GM12801 (cell line): Measurements from ENCODE around the gene MEPCE.

Experiments used
- CTCF ChIP-seq: IDR thresholded peaks from one replicate; pipeline ENCODE4 v1.5.1; 2011; ENCODE audit warnings: control low read depth; ENCODE audit not compliant: insufficient read length; ENCODE audit errors: extremely low read depth

Gene MEPCE

GRCh38 chr7:100476903-100477870, 47.6 kb downstream of the MEPCE start:
- TF ChIP-seq CTCF, result no peak

- TF ChIP-seq CTCF, result no peak
These were observed 48.2 kb downstream of the MEPCE start for GRCh38 chr7:100477871-100478267.

- TF ChIP-seq CTCF, result no peak
These were observed 49.5 kb downstream of the MEPCE start, which contains the start of gene TSC22D4 for GRCh38 chr7:100478958-100479660. TSC22D4 (minus strand) TSS chr7:100479214; CDS start chr7:100478038, 1,176 bp downstream.

GRCh38 chr7:100481466-100481865, 51.8 kb downstream of the MEPCE start:
- TF ChIP-seq CTCF, result no peak

- TF ChIP-seq CTCF, result no peak
These were observed 53.1 kb downstream of the MEPCE start for GRCh38 chr7:100482728-100483089.

- TF ChIP-seq CTCF, result no peak
These were observed 53.6 kb downstream of the MEPCE start for GRCh38 chr7:100483090-100483721.
